Endodermal cell (in vitro differentiated cells): ENCODE measurements around the gene FBXL19. TPM values are rescaled to one million over a fixed set of nuclear protein-coding genes. Genes with fewer than 3 reads are reported as not detected.

Source experiments
- DNase-seq: peaks from one replicate; pipeline ENCODE4 v3.0.0-alpha.2; 2017
- H3K27ac ChIP-seq: 2 replicates; pipeline ENCODE4 v1.5.1; 2013; ENCODE audit warnings: mild to moderate bottlenecking, low read depth, low read length, moderate library complexity
- H3K27me3 ChIP-seq: 2 replicates; pipeline ENCODE4 v1.6.1; 2013; ENCODE audit warnings: mild to moderate bottlenecking, low read length, moderate library complexity; ENCODE audit not compliant: insufficient read depth, control insufficient read depth, poor library complexity, severe bottlenecking
- H3K36me3 ChIP-seq: 2 replicates; pipeline ENCODE4 v1.7.0; 2013; ENCODE audit warnings: mild to moderate bottlenecking, low read length, moderate library complexity; ENCODE audit not compliant: control insufficient read depth, insufficient read depth
- H3K4me1 ChIP-seq: one replicate; pipeline ENCODE4 v1.7.0; 2013; ENCODE audit warnings: low read length; ENCODE audit not compliant: control insufficient read depth, insufficient read depth
- H3K4me3 ChIP-seq: 2 replicates; pipeline ENCODE4 v1.5.1; 2013; ENCODE audit warnings: mild to moderate bottlenecking, low read length, moderate library complexity
- H3K9ac ChIP-seq: 2 replicates; pipeline ENCODE4 v1.6.1; 2013; ENCODE audit warnings: mild to moderate bottlenecking, low read length, moderate library complexity; ENCODE audit not compliant: poor library complexity, severe bottlenecking; ENCODE audit errors: extremely low read depth
- H3K9me3 ChIP-seq: 2 replicates; pipeline ENCODE4 v1.6.1; 2013; ENCODE audit warnings: mild to moderate bottlenecking, low read length, moderate library complexity; ENCODE audit not compliant: control insufficient read depth
- H3K27ac Mint-ChIP-seq: 2 replicates; pipeline ENCODE4 v1.8.0; 2020; ENCODE audit warnings: mixed read lengths
- H3K27me3 Mint-ChIP-seq: 2 replicates; pipeline ENCODE4 v1.8.0; 2021; ENCODE audit warnings: mild to moderate bottlenecking, mixed read lengths; ENCODE audit not compliant: insufficient read depth
- H3K36me3 Mint-ChIP-seq: 2 replicates; pipeline ENCODE4 v1.8.0; 2020; ENCODE audit warnings: low read depth, mixed read lengths
- H3K4me1 Mint-ChIP-seq: 2 replicates; pipeline ENCODE4 v1.8.0; 2020; ENCODE audit warnings: mixed read lengths
- H3K4me3 Mint-ChIP-seq: 2 replicates; pipeline ENCODE4 v1.8.0; 2020; ENCODE audit warnings: mild to moderate bottlenecking, moderate library complexity, mixed read lengths
- H3K9me3 Mint-ChIP-seq: 2 replicates; pipeline ENCODE4 v1.8.0; 2020; ENCODE audit warnings: mild to moderate bottlenecking, mixed read lengths
- CTCF ChIP-seq: fragments of 200-600 bp; sonication (generic); conservative IDR thresholded peaks from 2 replicates; pipeline ENCODE4 v1.5.0; 2021; ENCODE audit warnings: antibody characterized with exemption, mild to moderate bottlenecking
- WGBS, 2 experiments: methylation state at CpG; one replicate each; pipeline versions ENCODE4 v1.1.5 to v1.1.7; 2013; ENCODE audit warnings: missing lambda C conversion rate in 2 of 2, mixed read lengths in 1 of 2; ENCODE audit not compliant: insufficient coverage in 1 of 2, insufficient read length in 1 of 2; 5-methylcytosine and 5-hydroxymethylcytosine counted together
- total RNA-seq, 2 donors: library from RNA; stranded (reverse); fragmentation: NEBNext Ultra II Directional in 1 of 2; extraction: Animal tissue kit (Norgen Biotek cat#: 25700) in 1 of 2; gene quantifications; 2 replicates in 1 of 2; 3 replicates in 1 of 2; pipeline ENCODE4 v1.2.1, GENCODE V29; 2021

Gene FBXL19
- total RNA-seq, 2 donors from 2014 or later, result 74.0 to 84.3 TPM

GRCh38 chr16:30925995-30926811 is 2.8 kb downstream of the FBXL19 start:
- Histone ChIP-seq H3K36me3 (peaks cover 27% of the 10 kb centered on the region), H3K27ac (no peak overlapping the region), H3K27me3 (no peaks in the 10 kb centered on the region), H3K9ac (no peak overlapping the region), H3K4me1 (no peaks in the 10 kb centered on the region), H3K4me3 (no peak overlapping the region), H3K9me3 (no peaks in the 10 kb centered on the region)
- TF ChIP-seq CTCF, result no peak
- Mint-ChIP-seq H3K9me3 (no peaks in the 10 kb centered on the region), H3K4me3 (peak overlapping the region; percentile 36), H3K36me3 (peaks cover 20% of the 10 kb centered on the region), H3K27me3 (no peaks in the 10 kb centered on the region), H3K27ac (peak overlapping the region; percentile 56), H3K4me1 (peaks cover 15% of the 10 kb centered on the region)
- 83 to 86% methylated on average over 2 to 10 of the region's 10 CpGs for WGBS, 2 experiments
- peak; percentile 47 for DNase-seq

GRCh38 chr16:30926937-30927788 is 3.8 kb downstream of the FBXL19 start:
- WGBS, 2 experiments, result 92 to 99% methylated on average over 13 to 22 of the region's 22 CpGs
- H3K4me1 ChIP-seq, result no peaks in the 10 kb centered on the region
- peak; percentile 54 for DNase-seq
- no peak for TF ChIP-seq CTCF
- H3K27me3 ChIP-seq, result no peaks in the 10 kb centered on the region
- Mint-ChIP-seq H3K4me3 (peak overlapping the region; percentile 33), H3K9me3 (no peaks in the 10 kb centered on the region), H3K27me3 (no peaks in the 10 kb centered on the region), H3K27ac (no peak overlapping the region), H3K36me3 (peaks cover 24% of the 10 kb centered on the region), H3K4me1 (peaks cover 15% of the 10 kb centered on the region)
- H3K36me3 ChIP-seq, result peaks cover 36% of the 10 kb centered on the region
- H3K9ac ChIP-seq, result no peak overlapping the region
- H3K9me3 ChIP-seq, result no peaks in the 10 kb centered on the region
- H3K4me3 ChIP-seq, result no peak overlapping the region
- no peak overlapping the region for H3K27ac ChIP-seq

- no peaks in the 10 kb centered on the region for H3K9me3 ChIP-seq
- H3K27me3 Mint-ChIP-seq, result no peaks in the 10 kb centered on the region
- H3K36me3 ChIP-seq, result peaks cover 40% of the 10 kb centered on the region
- no peaks in the 10 kb centered on the region for H3K27me3 ChIP-seq
- H3K27ac Mint-ChIP-seq, result no peak overlapping the region
- H3K27ac ChIP-seq, result no peak overlapping the region
- H3K4me1 Mint-ChIP-seq, result peaks cover 15% of the 10 kb centered on the region
- TF ChIP-seq CTCF, result no peak
- peaks cover 31% of the 10 kb centered on the region for H3K36me3 Mint-ChIP-seq
- H3K4me3 Mint-ChIP-seq, result no peak overlapping the region
- H3K9me3 Mint-ChIP-seq, result no peaks in the 10 kb centered on the region
- DNase-seq, result peak; percentile 97
- 63 to 88% methylated on average over 8 to 15 of the region's 15 CpGs for WGBS, 2 experiments
- H3K9ac ChIP-seq, result no peak overlapping the region
- no peaks in the 10 kb centered on the region for H3K4me1 ChIP-seq
- no peak overlapping the region for H3K4me3 ChIP-seq
Measured at GRCh38 chr16:30927789-30928378, 4.5 kb downstream of the FBXL19 start.
